Stimulated activated naive CD8-positive, alpha-beta T cell treated with anti-CD3 and anti-CD28 coated beads, Interleukin-15, Interleukin-2, amounts not matched to agents 100 U/mL and 50 U/mL, for 24 hours (primary cell): ENCODE measurements around the gene LRRC4C.
"Not testable (repeated sequence)": the region's sequence is repeated elsewhere in the genome, so short reads cannot be mapped to it uniquely, and the experiment has no call there.

ENCODE experiments used
- ATAC-seq: fragments of 150-1000 bp; cut with Tn5 transposase; one replicate; pipeline ENCODE4 v1.10.0; 2021
- DNase-seq: peaks from one replicate; pipeline ENCODE4 v3.0.0; 2021

The LRRC4C gene

GRCh38 chr11:40688369-40688768 lies 771.1 kb downstream of the LRRC4C start:
- no peak for ATAC-seq

GRCh38 chr11:40686765-40687164 lies 772.7 kb downstream of the LRRC4C start:
- ATAC-seq (no peak), DNase-seq (no peak)

More at GRCh38 chr11:40688369-40688768, 771.1 kb downstream of the LRRC4C start:
- DNase-seq, result no peak

GRCh38 chr11:40683010-40683409 lies 776.4 kb downstream of the LRRC4C start:
- no peak for ATAC-seq
- no peak for DNase-seq

- ATAC-seq (no peak), DNase-seq (no peak)
Observed at GRCh38 chr11:40679276-40679675, 780.2 kb downstream of the LRRC4C start.

- DNase-seq (no peak), ATAC-seq (no peak)
Observed at GRCh38 chr11:40647295-40647694, 812.2 kb downstream of the LRRC4C start.

GRCh38 chr11:40642284-40642683 lies 817.2 kb downstream of the LRRC4C start:
- ATAC-seq (no peak), DNase-seq (no peak)

- no peak for DNase-seq
- ATAC-seq, result no peak
Observed at GRCh38 chr11:40619654-40620053, 839.8 kb downstream of the LRRC4C start.

GRCh38 chr11:40606800-40607199 lies 852.7 kb downstream of the LRRC4C start:
- ATAC-seq (no peak), DNase-seq (no peak)

- DNase-seq, result no peak
- no peak for ATAC-seq
Observed at GRCh38 chr11:40602866-40603552, 856.4 kb downstream of the LRRC4C start.

GRCh38 chr11:40597546-40598113 lies 861.8 kb downstream of the LRRC4C start:
- ATAC-seq, result no peak
- DNase-seq, result no peak

GRCh38 chr11:40573254-40573891 lies 886.1 kb downstream of the LRRC4C start:
- DNase-seq (no peak), ATAC-seq (no peak)

- DNase-seq (no peak), ATAC-seq (no peak)
Observed at GRCh38 chr11:40569947-40570531, 889.4 kb downstream of the LRRC4C start.

GRCh38 chr11:40567392-40567791 lies 892.1 kb downstream of the LRRC4C start:
- no peak for DNase-seq
- ATAC-seq, result no peak

GRCh38 chr11:40544162-40544561 lies 915.3 kb downstream of the LRRC4C start:
- DNase-seq (no peak), ATAC-seq (no peak)

- DNase-seq (no peak), ATAC-seq (no peak)
Observed at GRCh38 chr11:40542821-40543220, 916.6 kb downstream of the LRRC4C start.

- DNase-seq, result no peak
- no peak for ATAC-seq
Observed at GRCh38 chr11:40537734-40538133, 921.7 kb downstream of the LRRC4C start.

GRCh38 chr11:40522080-40522479 lies 937.4 kb downstream of the LRRC4C start:
- not testable (repeated sequence) for ATAC-seq, DNase-seq

GRCh38 chr11:40517122-40517521 lies 942.3 kb downstream of the LRRC4C start:
- ATAC-seq (no peak), DNase-seq (no peak)

GRCh38 chr11:40514124-40514523 lies 945.3 kb downstream of the LRRC4C start:
- DNase-seq (no peak), ATAC-seq (no peak)

- ATAC-seq (no peak), DNase-seq (no peak)
Observed at GRCh38 chr11:40513281-40513680, 946.2 kb downstream of the LRRC4C start.

GRCh38 chr11:40508303-40508702 lies 951.1 kb downstream of the LRRC4C start:
- ATAC-seq (no peak), DNase-seq (no peak)

GRCh38 chr11:40506226-40506625 lies 953.2 kb downstream of the LRRC4C start:
- ATAC-seq (no peak), DNase-seq (no peak)

GRCh38 chr11:40491341-40491740 lies 968.1 kb downstream of the LRRC4C start:
- no peak for DNase-seq
- ATAC-seq, result no peak
